Nephron (organoid): ENCODE results near the gene HS6ST3.

Experiments
- H3K27ac Mint-ChIP-seq, 3 experiments: 2 replicates each; pipeline ENCODE4 v1.8.0; 2020; ENCODE audit warnings: mixed read lengths in 3 of 3, mild to moderate bottlenecking in 2 of 3, moderate library complexity in 1 of 3
- H3K27me3 Mint-ChIP-seq: 2 replicates; pipeline ENCODE4 v1.8.0; 2021; ENCODE audit warnings: low read depth, mild to moderate bottlenecking, moderate library complexity, mixed read lengths
- H3K36me3 Mint-ChIP-seq: 2 replicates; pipeline ENCODE4 v1.8.0; 2020; ENCODE audit warnings: low read depth, mixed read lengths
- H3K4me1 Mint-ChIP-seq: 2 replicates; pipeline ENCODE4 v1.8.0; 2020; ENCODE audit warnings: mixed read lengths
- H3K4me3 Mint-ChIP-seq, 3 experiments: 2 replicates each; pipeline ENCODE4 v1.8.0; 2020; ENCODE audit warnings: mild to moderate bottlenecking in 3 of 3, mixed read lengths in 3 of 3, moderate library complexity in 2 of 3
- H3K9me3 Mint-ChIP-seq: 2 replicates; pipeline ENCODE4 v1.8.0; 2020; ENCODE audit warnings: mixed read lengths
- TF ChIP-seq, protein P1 (sequence below), 3 experiments: fragments of 200-600 bp; sonication (generic); IDR thresholded peaks; one replicate each; pipeline ENCODE4 v1.5.0; 2021; ENCODE audit warnings: antibody characterized with exemption in 3 of 3; ENCODE audit not compliant: unreplicated experiment in 3 of 3

The HS6ST3 gene

GRCh38 chr13:96398486-96398885 is 308.6 kb downstream of the HS6ST3 start:
- no peak overlapping the region for H3K4me3 Mint-ChIP-seq
- H3K9me3 Mint-ChIP-seq: no peaks in the 10 kb centered on the region
- no peaks in the 10 kb centered on the region for H3K4me1 Mint-ChIP-seq
- H3K36me3 Mint-ChIP-seq: no peaks in the 10 kb centered on the region
- TF ChIP-seq, protein P1, sequence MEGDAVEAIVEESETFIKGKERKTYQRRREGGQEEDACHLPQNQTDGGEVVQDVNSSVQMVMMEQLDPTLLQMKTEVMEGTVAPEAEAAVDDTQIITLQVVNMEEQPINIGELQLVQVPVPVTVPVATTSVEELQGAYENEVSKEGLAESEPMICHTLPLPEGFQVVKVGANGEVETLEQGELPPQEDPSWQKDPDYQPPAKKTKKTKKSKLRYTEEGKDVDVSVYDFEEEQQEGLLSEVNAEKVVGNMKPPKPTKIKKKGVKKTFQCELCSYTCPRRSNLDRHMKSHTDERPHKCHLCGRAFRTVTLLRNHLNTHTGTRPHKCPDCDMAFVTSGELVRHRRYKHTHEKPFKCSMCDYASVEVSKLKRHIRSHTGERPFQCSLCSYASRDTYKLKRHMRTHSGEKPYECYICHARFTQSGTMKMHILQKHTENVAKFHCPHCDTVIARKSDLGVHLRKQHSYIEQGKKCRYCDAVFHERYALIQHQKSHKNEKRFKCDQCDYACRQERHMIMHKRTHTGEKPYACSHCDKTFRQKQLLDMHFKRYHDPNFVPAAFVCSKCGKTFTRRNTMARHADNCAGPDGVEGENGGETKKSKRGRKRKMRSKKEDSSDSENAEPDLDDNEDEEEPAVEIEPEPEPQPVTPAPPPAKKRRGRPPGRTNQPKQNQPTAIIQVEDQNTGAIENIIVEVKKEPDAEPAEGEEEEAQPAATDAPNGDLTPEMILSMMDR (IDR thresholded peaks at IDR 0.05; ENCODE audit: unreplicated experiment in 3 of 3): no peak
- no peak overlapping the region for H3K27ac Mint-ChIP-seq
- no peaks in the 10 kb centered on the region for H3K27me3 Mint-ChIP-seq

- H3K4me1 Mint-ChIP-seq: no peaks in the 10 kb centered on the region
Observed at GRCh38 chr13:96403241-96403640, 313.3 kb downstream of the HS6ST3 start.

GRCh38 chr13:96403651-96404050 is 313.7 kb downstream of the HS6ST3 start:
- H3K4me1 Mint-ChIP-seq: no peaks in the 10 kb centered on the region
- H3K4me3 Mint-ChIP-seq: no peak overlapping the region
- TF ChIP-seq, protein P1 (IDR thresholded peaks at IDR 0.05; ENCODE audit: unreplicated experiment in 3 of 3): no peak
- H3K27me3 Mint-ChIP-seq: no peaks in the 10 kb centered on the region
- H3K9me3 Mint-ChIP-seq: no peaks in the 10 kb centered on the region
- H3K27ac Mint-ChIP-seq: no peak overlapping the region
- H3K36me3 Mint-ChIP-seq: no peaks in the 10 kb centered on the region

More at GRCh38 chr13:96403241-96403640, 313.3 kb downstream of the HS6ST3 start:
- TF ChIP-seq, protein P1 (IDR thresholded peaks at IDR 0.05; ENCODE audit: unreplicated experiment in 3 of 3): no peak
- H3K9me3 Mint-ChIP-seq: no peaks in the 10 kb centered on the region
- H3K36me3 Mint-ChIP-seq: no peaks in the 10 kb centered on the region
- no peak overlapping the region for H3K27ac Mint-ChIP-seq
- no peak overlapping the region for H3K4me3 Mint-ChIP-seq
- H3K27me3 Mint-ChIP-seq: no peaks in the 10 kb centered on the region

DNA sequence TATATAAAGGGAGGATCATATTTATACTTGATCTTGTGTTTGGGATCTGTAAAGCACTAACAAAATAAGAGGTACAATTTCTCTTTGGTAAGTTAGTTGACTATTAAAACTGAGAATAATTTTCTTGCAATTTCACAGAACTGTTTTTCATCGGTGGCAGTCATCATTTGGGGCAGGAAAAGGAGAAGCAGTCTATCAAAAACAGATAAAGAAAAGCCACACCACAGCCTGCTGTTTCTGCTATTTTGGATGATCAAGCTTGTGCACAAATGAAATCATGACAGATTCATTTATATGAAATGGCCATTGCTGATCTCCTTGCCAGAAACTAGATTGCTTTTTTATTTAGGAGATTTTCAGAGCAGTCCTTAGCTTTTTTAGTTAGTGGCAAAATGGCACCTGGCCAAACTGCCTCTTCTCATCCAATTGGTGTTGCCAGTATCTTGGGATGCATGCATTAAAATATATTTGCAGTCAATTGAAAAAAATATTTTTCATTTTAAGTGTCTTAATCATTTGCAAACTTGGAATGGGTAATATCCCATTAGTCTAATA is 326.0 kb downstream of the HS6ST3 start:
- no peaks in the 10 kb centered on the region for H3K36me3 Mint-ChIP-seq
- no peaks in the 10 kb centered on the region for H3K9me3 Mint-ChIP-seq
- H3K4me3 Mint-ChIP-seq: no peak overlapping the region
- H3K4me1 Mint-ChIP-seq: no peaks in the 10 kb centered on the region
- TF ChIP-seq, protein P1 (IDR thresholded peaks at IDR 0.05; ENCODE audit: unreplicated experiment in 3 of 3): no peak
- H3K27me3 Mint-ChIP-seq: no peaks in the 10 kb centered on the region
- no peak overlapping the region for H3K27ac Mint-ChIP-seq

DNA sequence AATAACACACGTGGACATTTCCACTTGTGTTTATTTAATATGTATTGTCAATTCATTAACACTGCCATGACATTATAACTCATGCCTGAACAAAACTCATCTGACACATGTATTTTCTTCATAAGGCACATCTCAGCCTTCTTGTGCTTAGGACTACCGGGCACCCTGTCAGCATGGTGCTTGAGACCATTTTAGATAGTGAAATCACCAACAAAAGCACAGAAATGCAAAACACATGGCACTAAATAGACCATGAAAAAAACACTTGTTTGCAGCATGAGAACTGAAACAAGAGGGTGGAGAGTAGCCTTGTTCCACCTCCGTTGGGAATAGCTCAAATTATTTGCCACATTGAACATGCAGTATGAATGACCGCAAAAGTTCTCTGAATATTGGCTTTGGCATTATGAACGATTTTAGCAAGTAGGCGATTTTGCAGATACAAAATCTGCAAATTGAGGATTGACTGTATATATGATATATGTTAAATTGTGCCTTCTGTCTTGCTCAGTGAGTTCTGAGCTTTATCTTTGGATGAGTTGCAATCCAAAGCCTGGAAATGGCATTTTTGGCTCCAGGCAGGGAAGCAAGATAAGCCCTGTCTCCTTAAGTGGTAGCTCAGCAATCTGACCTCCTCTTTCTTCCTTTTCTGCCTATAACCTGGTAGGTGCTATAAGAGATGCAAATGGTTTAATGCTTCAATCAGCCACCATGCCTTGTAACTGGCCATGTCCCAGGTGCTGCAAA is 328.2 kb downstream of the HS6ST3 start:
- Mint-ChIP-seq H3K9me3 (no peaks in the 10 kb centered on the region), H3K36me3 (no peaks in the 10 kb centered on the region), H3K27me3 (no peaks in the 10 kb centered on the region), H3K4me3 (no peak overlapping the region), H3K27ac (no peak overlapping the region), H3K4me1 (no peaks in the 10 kb centered on the region)
- TF ChIP-seq, protein P1 (IDR thresholded peaks at IDR 0.05; ENCODE audit: unreplicated experiment in 3 of 3): no peak

DNA sequence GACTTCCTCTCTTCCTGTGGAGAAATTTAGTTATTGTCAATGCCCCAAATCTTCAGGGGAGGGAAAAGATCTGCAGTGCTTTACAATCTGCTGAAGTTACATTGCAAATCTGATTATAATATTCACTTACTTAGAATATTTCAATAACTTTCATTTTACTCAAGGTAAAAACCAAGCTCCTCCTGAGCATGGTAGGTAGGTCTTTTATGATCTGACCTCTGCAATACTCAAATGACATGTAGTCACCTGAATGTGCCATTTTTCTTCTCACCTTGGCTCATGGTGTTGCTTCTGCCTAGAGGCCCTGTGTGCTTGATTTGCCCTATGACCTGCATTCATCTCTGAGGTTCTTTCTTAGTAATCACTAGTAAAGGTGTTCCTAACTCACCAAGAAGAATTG is 331.4 kb downstream of the HS6ST3 start:
- Mint-ChIP-seq H3K36me3 (no peaks in the 10 kb centered on the region), H3K4me3 (no peak overlapping the region), H3K27me3 (no peaks in the 10 kb centered on the region), H3K9me3 (no peaks in the 10 kb centered on the region), H3K4me1 (no peaks in the 10 kb centered on the region), H3K27ac (no peak overlapping the region)
- TF ChIP-seq, protein P1 (IDR thresholded peaks at IDR 0.05; ENCODE audit: unreplicated experiment in 3 of 3): no peak
